Measurements from ENCODE around the gene EEF1A1. TPM values are rescaled to one million over a fixed set of nuclear protein-coding genes. Genes with fewer than 3 reads are reported as not detected.
"Not testable (repeated sequence)": the region's sequence is repeated elsewhere in the genome, so short reads cannot be mapped to it uniquely, and the experiment has no call there.

Gene EEF1A1
- polyA plus RNA-seq, 4 donors = 19,598 to 21,513 (median 20,563) TPM

DNA sequence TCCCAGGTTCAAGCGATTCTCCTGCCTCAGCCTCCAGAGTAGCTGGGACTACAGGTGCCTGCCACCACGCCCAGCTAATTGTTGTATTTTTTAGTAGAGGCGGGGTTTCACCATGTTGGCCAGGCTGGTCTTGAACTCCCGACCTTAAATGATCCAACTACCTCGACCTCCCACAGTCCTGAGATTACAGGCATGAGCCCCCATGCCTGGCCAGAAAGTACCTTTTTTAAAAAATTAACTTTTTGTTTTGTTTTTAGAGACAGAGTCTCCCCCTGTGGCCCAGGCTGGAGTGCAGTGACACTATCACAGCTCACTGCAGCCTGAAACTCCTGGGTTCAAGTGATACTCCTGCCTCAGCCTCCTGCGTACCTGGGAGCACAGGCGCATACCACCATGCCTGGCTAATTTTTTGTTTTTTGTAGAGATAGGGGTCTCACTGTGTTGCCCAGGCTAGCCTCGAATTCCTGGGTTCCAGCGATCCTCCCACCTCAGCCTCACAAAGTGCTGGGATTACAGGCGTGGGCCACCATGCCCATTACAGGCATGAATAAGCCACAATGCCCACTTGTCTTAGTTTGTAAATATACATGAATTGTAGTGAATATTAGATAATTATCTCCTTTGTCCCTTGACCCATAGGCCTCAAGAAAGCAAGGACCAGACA, 17.4 kb upstream of the EEF1A1 start:
- no peak for DNase-seq (ENCODE audit: low read depth in 4 of 4, low spot score in 3 of 4)

DNA sequence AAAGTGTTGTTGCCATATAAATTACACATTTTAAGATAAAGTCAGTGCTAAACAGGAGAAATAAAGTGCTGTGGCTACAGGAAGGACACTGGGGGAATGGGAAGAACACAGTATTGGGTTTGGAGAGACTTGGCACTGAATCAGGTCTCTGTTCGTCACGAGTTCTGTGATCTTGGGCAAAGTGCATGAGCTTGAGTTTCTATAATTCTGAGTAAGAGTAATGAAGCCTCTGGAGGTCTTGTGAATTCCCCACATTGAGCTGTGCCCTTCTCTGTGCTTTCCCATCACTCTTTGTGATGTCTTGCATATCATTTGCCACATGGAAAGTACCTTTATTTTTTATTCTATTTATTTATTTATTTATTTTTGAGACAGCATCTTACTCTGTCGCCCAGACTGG, 16.8 kb upstream of the EEF1A1 start:
- DNase-seq (ENCODE audit: low read depth in 4 of 4, low spot score in 3 of 4) = no peak

DNA sequence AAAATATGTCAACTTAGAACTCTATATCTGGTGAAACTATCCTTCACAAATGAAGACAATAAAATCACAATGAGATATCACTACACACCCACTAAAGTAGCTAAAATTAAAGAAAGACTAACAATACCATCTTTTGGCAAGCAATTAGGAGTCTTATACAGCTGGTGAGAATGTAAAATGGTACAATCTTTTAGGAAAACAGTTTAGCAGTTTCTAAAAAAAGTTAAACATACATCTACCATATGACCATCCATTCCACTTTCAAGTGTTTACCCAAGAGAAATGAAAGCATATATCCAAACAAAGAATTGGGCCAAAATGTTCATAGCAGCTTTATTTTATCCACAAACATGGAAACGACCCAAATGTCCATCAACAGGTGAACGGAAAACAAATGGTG, 13.8 kb upstream of the EEF1A1 start:
- DNase-seq (ENCODE audit: low read depth in 4 of 4, low spot score in 3 of 4) = no peak

DNA sequence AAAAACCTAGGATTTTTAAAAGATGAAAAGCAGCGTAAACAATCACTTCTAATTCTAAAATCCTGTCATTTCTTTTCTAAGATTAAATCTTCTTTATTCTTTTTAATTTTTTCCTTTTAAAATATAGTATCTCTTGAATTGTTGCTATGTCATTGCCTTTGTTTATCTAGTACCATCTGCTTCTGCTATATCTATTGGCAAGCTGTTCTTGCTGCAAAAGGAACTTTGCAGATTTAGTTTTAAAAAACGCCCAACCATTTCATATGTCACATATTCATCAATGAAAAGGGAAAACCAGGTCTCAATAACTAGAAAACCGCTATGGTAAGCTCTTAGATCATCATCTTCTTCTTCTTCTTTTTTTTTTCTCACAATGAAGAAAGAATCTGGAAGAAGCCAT, 11.5 kb upstream of the EEF1A1 start:
- DNase-seq (ENCODE audit: low read depth in 4 of 4, low spot score in 3 of 4) = no peak

DNA sequence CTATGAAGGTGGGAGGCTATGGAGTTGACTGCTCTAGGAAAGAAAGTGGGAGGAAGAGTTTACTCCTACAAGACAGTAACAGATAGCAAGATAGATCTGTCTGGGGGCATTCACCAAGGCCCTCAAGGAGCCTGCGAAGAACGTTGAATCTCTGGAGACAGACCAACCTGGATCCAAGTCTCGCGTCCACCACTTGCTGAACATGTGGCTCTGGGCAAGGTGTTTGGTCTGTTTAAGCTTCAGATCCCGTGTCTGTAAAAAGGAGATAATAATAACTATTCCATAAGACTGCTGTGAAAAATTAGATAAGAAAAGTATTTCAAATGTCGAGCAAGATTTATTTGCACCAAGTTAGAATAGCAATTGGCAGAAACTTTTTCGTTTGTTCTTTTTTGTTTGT, 8.1 kb upstream of the EEF1A1 start:
- no peak for DNase-seq (ENCODE audit: low read depth in 4 of 4, low spot score in 3 of 4)

DNA sequence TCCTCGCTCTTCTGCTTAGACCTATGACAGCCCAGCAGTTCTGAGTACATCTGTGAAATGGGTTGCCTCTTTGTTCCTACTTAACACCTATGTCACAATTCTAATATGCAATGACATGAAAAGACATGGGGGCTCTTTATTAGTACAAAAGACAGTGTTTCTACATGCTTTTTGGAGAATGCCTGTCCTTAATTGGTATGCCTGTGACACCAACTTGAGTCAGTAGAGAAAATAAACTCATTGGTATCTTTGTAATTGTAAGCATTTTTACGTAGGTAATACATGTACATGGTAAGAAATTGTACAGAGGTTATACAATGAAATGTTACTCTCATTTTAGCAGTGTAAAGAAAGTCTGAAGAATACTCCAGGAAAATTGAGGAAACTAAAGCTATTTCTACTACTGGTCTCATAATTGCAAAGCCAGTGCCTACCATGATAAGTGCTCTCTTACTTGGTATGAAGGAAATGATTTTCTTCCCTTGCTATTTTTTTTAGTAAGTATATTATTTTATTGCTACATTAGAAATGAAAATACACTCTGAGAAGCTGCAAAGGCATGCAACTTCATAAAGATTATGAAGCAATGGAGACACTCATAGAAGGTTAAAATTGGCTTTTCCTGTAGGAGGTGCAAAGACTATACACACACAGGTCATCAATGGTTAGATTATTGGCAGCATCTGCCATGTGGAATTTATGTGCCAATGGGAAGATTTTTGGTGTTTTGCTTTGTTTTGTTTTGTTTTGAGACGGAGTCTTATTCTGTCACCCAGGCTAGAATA, 4.9 kb upstream of the EEF1A1 start:
- DNase-seq (ENCODE audit: low read depth in 4 of 4, low spot score in 3 of 4) = no peak

DNA sequence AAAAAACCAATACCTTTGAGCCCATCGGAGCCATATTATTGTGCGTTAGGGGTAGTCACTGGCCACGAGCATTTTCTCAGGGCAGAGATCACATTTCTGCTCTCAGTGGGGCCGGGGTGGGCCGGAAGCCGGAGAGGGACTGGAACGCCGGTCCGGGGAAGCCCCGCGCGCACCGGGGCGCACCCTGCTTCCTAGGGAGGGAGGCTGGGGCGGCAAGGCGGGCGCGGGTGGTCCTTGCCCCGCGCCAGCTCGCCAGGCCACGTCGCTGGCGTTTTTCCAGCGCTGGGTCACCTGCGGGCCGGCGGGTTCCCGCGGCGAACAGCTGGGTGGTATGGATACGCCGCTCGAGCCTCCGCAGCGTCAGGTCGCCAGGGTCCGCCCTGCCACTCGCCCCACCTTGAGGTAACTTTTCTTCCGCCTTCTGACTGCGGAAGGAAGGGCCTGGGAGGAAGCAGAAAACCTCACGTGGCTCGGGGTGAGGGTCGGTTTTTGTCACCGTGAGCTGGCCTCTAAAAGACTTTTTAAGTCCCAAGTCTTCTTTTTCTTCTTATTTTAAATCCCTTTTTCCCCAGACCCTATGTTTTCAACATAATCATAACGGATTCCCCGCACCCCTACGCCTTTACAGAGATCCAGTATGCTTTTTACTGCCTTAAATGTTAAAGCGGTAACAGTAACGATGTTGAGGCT, 2.7 kb upstream of the EEF1A1 start:
- DNase-seq (ENCODE audit: low read depth in 4 of 4, low spot score in 3 of 4) = peak in 3 of 4 donors; percentile 39 to 65 (median 49)

DNA sequence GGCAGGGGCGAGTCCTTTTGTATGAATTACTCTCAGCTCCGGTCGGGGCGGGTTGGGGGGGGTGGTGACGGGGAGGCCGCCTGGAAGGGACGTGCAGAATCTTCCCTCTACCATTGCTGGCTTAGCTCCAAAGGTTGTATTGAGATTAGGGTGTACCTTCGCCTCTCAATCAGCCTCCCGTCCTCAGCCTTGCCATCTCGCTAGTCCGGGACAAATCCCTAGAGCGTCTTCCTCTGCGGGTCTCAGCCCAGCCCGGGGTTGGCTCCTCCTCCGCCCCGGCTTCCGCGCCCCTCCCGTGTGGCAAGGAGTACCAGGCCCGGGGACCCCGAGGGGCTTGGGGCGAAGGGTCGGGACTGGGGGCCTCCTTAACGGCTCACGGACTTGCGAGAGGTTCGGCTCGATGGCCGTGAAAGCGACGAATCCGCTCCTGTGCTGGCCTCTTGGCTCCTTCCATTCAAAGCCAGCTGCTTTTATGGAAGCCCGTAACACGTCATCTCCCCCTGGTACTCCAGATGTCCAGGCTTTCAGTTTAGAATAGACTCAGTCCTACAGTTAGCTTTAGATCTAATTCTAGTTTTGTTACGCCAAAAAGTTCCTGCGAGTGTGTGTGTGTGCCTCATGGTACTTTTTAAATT, 636 bp upstream of the EEF1A1 start:
- DNase-seq (ENCODE audit: low read depth in 4 of 4, low spot score in 3 of 4) = peak in 2 of 4 donors; percentile 62 to 84

DNA sequence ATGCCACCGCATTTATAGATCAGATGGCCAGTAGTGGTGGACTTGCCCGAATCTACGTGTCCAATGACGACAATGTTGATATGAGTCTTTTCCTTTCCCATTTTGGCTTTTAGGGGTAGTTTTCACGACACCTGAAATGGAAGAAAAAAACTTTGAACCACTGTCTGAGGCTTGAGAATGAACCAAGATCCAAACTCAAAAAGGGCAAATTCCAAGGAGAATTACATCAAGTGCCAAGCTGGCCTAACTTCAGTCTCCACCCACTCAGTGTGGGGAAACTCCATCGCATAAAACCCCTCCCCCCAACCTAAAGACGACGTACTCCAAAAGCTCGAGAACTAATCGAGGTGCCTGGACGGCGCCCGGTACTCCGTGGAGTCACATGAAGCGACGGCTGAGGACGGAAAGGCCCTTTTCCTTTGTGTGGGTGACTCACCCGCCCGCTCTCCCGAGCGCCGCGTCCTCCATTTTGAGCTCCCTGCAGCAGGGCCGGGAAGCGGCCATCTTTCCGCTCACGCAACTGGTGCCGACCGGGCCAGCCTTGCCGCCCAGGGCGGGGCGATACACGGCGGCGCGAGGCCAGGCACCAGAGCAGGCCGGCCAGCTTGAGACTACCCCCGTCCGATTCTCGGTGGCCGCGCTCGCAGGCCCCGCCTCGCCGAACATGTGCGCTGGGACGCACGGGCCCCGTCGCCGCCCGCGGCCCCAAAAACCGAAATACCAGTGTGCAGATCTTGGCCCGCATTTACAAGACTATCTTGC, 725 bp downstream of the EEF1A1 start:
- peak in 1 of 4 donors; percentile 55 for DNase-seq (ENCODE audit: low read depth in 4 of 4, low spot score in 3 of 4)

DNA sequence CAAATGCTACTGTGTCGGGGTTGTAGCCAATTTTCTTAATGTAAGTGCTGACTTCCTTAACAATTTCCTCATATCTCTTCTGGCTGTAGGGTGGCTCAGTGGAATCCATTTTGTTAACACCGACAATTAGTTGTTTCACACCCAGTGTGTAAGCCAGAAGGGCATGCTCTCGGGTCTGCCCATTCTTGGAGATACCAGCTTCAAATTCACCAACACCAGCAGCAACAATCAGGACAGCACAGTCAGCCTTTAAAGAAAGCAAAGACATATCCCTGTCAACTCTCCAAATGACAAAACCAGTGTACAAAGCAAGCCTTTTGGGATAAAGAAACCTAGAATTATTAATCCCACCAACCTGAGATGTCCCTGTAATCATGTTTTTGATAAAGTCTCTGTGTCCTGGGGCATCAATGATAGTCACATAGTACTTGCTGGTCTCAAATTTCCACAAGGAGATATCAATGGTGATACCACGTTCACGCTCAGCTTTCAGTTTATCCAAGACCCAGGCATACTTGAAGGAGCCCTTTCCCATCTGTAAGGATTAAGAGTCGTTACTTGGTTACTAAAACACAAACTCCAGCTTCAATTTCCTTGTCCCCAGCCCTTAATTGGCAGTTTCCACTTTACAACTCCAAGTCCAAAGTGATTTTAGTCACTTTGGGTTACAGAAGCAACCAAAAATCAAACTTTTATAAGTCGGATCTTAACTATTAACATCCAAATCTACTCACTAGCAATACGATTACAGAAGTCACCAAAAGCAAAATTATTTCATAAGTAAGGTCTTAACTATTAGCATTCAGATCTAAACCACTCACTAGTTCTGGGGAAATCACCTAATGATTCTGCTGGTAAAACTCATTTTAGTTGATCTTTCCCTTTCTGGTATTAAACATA, 1.6 kb downstream of the EEF1A1 start:
- not testable (repeated sequence) for DNase-seq (ENCODE audit: low read depth in 4 of 4, low spot score in 3 of 4)

DNA sequence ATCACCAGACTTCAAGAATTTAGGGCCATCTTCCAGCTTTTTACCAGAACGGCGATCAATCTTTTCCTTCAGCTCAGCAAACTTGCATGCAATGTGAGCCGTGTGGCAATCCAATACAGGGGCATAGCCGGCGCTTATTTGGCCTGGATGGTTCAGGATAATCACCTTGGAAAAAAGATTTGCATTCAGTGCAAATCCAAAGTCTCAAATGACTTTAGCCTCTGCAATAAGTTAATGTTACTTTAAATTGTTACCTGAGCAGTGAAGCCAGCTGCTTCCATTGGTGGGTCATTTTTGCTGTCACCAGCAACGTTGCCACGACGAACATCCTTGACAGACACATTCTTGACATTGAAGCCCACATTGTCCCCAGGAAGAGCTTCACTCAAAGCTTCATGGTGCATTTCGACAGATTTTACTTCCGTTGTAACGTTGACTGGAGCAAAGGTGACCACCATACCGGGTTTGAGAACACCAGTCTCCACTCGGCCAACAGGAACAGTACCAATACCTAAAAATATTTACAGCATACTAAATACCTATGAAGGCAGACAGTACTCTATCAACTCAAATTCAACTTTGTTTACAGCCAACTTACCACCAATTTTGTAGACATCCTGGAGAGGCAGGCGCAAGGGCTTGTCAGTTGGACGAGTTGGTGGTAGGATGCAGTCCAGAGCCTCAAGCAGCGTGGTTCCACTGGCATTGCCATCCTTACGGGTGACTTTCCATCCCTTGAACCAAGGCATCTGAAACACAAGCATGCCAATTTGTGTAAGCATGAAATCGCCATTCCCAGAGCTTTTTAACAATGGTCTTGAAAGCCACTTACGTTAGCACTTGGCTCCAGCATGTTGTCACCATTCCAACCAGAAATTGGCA, 2.5 kb downstream of the EEF1A1 start:
- DNase-seq (ENCODE audit: low read depth in 4 of 4, low spot score in 3 of 4) = not testable (repeated sequence)

DNA sequence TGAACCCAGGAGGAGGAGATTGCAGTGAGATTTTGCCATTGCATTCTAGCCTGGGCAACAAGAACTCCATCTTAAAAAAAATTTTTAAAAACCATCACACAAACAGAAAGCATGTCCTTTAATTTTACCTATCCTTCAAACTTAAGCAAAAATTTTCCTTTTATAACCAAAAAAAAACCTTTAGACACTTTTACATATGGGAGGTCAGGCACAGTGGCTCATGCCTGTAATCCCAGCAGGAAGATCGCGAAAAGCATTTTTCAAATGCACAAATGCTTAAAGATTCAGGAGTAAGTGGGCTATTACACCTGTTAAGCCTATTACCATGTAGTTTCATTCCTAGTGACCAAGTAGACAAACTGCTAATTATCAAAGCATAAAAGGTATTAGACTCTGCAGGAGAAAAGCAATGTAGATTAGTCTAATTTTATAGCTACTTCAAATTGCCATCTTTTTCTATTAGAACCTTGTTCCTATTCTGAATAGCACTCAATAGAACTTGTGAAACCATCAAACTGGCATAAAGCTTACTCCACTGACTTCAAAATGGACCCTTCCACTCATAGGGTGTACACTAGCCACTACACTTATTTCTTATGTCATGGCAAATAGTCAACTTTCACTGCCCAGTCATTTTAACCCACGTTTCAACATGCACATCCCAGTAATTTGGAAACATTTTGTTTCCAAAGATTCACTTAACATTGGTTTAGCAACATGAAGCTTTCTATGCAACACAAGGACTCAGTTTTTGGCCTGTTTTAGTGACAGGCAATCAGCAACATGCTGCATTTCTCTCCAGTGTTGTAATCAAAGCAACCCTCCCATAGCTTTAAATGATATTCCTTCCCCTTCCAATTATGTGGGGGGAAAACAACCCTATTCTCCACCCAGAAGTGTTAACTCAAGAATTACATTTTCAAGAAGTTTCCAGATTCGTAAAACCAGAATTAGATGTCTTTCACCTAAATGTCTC, 4.0 kb downstream of the EEF1A1 start:
- DNase-seq (ENCODE audit: low read depth in 4 of 4, low spot score in 3 of 4) = no peak

DNA sequence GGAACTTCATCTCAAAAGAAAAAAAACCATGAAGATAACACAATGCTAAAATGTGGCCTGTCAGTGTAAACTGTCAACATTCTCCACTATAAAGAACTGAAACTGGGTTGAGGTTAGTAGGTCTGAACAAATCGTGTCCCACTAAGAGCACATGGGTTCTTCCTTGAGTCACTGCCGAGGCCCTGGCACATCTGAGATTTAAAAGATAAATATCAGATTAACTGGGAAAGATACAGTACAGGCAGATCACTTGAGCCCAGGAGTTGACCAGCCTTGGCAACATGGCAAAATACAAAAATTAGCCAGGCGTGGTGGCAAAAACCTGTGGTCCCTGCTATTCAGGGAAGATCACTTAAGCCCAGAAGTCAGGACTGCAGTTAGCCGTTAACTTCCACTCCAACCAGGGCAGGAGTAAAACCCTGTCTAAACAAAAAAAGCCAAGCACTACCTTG, 5.6 kb downstream of the EEF1A1 start:
- no peak for DNase-seq (ENCODE audit: low read depth in 4 of 4, low spot score in 3 of 4)

DNA sequence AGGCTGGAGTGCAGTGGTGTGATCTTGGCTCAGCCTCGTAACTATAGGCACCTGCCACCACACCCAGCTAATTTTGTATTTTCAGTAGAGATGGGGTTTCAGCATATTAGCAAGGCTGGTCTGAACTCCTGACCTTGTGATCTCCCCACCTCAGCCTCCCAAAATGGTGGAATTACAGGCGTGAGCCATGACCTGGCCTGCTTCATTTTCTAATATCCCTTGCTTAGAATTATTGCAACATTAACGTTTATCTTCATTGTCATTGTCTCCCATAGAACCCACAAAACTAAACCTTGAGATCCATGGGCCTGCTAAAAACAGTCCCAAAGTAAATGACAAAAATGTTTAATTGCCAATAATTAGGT, 6.1 kb downstream of the EEF1A1 start:
- no peak for DNase-seq (ENCODE audit: low read depth in 4 of 4, low spot score in 3 of 4)

DNA sequence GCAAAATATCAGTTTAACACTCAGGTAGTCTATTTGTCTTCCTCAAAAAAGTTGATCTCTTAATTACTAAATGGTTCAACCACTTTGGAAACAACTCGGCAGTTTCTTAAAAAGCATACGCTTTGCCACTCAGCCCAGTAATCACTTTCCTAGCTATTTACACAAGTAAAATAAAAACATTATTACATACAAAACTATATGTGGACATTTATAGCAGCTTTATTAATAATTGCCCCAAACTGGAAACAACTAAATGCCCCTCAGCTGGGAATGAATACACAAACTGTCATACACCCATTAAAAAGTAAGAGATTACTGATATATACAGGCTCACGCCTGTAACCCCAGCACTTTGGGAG, 7.4 kb downstream of the EEF1A1 start:
- no peak for DNase-seq (ENCODE audit: low read depth in 4 of 4, low spot score in 3 of 4)

DNA sequence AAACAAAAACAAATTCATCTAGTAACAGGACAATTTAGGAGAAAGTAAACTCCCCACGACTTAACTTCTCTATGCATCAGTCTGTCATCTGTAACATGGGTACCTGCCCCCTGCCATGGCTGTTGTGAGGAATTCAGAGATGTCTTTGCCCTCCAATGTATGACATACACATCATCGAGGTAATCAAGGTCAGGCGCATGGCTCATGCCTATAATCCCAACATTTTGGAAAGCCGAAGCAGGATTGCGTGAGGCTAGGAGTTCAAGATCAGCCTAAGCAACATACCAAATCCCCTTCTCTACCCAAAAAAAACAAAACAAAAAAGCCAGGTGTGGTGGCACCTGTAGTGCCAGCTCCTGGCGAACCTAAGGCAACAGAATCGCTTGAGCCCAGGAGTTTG, 9.0 kb downstream of the EEF1A1 start:
- no peak for DNase-seq (ENCODE audit: low read depth in 4 of 4, low spot score in 3 of 4)

DNA sequence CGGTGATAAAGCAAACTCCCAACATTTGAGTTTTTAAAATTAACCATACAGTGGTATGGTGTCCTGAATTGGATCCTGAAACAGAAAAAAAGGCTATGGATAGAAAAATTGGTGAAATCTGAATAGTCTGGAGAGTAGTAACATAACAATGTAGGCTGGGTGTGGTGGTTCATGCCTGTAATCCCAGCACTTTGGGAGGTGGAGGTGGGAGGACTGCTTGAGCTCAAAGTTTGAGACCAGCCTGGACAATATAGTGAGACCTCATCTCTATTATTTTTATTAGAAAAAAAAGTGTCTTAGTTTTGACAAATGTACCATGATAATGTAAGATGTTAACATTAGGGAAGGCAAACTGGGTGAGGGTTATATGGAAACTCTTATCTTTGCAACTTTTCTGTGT, 11.0 kb downstream of the EEF1A1 start:
- no peak for DNase-seq (ENCODE audit: low read depth in 4 of 4, low spot score in 3 of 4)

Measured in right renal pelvis (tissue), 4 donors.